ENCODE data around the gene FRK.

The FRK gene

DNA sequence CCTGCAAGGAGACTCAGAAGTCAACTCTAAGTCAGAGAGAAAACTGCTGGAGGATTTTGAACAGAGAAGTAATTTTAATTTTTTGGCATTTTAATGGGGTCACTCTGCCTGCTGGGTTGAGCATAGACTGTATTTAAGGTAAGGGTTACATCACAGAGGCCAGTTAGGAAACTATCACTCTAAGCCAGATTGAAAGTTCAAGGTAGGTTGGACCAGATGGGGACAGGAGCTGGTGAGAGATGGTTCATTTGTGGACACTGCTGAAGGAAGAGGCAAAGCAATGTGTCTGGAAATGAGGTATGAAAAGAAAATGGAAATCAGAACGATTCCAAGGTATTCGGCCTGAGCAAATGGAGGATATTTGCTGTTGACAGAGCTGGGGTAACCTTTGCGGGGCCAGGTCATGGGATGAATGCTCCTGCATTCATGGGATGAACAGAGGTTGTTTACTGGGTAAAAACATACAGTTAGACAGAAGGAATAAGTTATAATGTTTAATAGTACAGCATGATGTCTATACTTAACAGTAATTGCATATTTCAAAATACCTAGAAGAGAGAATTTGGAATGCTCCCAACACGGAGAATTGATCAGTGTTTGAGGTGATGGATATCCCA is 26.9 kb downstream of the FRK start:
- DNase-seq: no peak

DNA sequence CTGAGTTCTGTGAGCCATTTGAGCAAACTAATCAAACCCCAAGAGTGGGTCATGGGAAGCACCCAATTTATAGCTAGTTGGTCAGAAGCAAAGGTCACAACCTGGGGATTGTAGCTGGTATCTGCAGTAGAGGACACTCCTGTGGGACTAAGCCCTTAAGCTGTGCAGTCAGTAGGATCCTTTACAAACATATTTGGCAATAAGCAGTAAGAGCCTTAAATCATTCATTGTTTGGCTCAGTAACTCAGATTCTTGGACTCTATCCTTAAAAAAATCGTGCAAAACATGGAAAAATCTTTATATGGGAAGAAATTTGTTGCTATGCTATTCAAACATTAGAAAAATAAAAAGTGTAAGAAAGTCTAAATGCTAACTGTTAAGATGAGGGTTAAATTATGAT is 29.9 kb downstream of the FRK start:
- no peak for DNase-seq

DNA sequence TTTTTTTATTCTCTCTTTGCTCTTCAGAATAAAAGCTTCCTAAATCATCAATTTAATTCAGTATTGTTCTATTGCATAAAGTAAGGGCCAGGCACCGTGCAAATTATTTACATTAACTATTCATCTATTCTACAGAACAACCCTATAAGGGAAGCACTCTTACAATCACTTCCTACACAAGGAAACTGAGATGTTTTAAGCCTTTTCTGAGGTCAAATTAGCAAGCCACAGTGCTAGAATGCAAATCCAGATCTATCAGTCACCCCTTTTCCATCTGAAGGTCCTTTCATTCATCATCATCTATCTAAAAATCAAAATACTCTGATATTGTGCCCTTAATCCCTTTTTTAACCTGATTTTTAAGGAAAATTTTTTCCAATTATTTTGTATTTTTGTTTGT is 31.2 kb downstream of the FRK start:
- DNase-seq: no peak

DNA sequence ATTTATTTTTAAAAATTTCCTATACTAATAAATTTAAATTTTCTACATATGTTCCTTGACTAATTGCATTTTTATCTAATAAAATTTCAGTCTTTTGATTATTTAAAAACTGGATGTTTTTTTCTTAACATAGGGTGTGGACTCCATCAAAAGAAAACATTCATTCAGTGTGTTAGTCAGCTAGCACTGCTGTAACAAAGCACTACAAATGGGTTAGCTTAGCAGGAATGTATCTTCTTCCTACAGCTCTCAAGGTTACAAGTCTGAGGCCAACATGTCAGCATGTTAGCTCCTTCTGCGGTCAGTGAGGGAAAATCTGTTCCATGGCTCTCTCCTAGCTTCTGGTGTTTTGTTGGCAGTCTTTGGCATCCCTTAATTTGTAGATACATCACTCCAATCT is 32.5 kb downstream of the FRK start:
- DNase-seq: no peak

DNA sequence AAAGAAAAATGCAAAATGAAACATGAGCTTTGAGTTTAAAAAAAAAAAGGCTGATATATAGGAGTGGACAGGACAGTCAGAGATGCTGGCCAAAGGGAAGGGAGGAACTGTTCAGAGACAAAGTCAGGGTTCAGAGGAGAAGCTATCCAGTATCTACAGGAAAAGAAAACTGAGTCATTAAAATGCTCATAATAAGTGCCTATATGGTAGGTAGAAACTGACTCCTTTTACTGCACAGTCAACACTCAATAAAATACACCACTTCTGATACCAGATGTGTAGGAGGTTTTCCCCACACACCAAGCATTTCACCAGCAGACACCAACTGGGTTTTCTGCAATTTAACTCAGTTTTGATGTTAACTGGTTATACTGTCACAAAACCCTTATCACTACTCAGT is 32.9 kb downstream of the FRK start:
- no peak for DNase-seq

DNA sequence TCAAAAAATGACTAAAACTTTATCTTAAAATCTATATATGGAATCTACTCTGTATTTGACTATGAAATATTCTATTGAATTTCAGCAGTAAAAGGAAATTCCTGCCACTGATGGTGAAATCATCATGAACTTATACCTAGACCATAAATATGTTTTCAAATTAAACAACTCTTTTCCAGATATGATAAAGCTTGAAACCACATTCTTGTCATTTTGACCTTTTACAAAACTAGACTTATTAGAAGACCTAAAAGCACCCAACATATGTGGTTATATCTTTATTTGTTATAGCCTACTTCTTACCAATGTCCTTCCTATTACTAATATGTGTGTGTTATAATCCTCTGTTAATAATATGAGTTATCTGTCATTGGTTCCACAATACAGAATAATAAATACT is 35.3 kb downstream of the FRK start:
- no peak for DNase-seq

DNA sequence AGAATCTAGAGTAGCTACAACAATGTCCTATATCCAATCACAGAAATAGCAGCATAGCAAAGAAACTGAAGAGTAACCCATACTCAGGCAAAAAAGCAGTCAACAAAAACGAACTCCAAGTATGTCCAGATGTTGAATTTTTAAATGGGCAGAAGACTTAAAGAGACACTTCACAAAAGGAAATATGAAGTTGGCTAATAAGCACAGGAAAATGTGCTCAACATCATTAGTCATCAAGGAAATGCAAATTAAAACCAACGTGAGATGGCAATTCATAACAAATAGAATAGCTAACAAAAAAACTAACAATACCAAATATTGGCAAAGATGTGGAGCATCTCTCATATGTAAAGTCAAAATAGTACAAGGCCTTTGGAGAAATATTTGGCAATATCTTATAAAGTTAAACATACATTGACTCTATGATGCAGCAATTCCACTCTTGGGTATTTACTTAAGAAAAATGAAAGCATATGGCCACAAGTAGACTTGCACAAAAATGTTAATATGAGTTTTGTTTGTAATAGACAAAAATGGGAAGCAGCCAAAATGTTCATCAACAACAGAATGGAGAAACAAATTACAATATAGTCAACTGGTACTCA is 37.7 kb downstream of the FRK start:
- no peak for DNase-seq

DNA sequence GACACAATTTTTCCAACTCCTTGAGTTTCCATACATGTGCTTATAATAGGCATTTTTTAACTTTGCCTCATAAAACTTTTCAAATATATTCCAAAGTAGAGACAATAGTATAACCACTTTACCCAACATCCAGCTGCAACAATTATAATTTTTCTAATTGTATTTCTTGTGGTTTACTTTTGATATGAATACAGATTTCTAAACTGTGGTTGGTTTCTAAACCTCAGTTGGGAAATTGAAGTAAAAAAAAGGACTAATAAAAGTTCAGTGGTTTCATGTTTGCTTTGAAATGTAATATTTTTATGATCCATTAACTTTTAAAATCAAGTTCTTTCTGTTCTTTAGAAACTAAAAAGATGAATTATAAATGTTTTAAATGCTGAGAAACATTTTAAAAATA is 40.0 kb downstream of the FRK start:
- DNase-seq: no peak

DNA sequence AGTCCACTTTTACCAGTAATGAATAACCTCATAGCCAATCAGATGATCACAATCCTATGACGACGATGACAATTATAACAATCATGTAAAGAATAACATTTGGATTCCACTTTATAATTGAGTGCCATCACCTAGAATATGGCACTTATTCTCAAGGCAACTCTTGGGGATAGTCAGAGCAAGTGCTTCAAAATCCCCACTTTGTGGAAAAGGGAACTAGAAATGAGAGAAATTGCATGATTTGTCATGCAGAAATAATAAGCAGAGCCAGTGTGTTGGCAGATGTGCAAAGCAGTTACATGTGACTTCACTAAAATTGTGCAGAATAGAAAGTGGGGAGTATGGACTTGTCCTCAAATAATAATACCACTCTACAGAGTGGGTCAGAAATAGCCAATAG is 41.3 kb downstream of the FRK start:
- DNase-seq: no peak

DNA sequence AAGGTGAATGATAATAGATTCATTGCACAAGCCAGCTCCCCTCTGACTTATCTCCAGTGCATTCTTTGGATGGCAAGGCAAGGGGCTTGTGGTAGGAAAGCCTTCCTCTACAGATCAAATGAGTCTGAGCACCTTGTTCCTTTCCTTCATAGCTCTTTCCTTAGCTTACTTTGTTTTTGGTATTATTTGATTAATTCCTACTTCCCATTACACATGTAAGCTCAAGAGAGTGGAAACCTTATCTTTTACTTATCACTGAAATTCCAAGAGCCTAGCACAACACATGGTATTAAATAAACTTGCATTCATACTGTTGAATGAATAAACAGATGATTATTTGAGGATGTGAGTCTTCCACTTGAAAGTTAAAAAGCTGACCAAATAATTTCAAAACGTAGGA is 41.7 kb downstream of the FRK start:
- DNase-seq: no peak

DNA sequence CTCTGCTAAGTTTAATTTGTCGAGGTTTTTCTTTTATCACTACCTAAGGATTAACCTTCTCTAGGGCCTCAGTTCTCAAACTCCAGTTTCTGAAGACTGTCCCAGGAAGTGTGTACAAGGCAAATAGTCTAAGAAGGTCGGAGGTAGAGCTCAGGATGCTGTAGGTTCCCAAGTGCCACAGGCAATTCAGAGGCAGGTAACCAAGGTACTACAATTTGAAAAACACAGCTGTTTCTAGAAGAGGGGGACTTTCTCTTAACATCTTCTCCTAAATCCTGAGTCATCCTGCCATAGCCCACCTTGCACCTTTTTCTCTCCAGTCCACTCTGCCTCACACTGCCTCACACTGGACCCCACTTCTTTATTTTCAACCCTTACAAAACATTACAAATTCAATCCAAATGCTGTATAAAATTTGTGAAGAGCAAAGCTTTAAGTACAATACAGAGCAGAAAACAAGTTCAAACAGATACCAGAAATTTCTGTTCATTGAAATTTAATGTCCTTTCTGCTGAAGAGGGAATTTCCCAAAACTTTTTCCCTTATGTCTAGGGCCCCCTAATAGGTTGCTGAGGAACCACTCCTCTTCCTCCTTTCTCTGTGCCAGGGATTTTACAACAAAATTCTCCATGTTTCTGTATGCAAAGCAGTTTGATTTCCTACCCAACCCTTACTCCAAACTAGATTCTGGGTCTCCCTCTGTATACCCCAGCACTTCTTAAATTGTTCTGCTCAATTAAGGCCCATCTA is 43.0 kb downstream of the FRK start:
- no peak for DNase-seq

DNA sequence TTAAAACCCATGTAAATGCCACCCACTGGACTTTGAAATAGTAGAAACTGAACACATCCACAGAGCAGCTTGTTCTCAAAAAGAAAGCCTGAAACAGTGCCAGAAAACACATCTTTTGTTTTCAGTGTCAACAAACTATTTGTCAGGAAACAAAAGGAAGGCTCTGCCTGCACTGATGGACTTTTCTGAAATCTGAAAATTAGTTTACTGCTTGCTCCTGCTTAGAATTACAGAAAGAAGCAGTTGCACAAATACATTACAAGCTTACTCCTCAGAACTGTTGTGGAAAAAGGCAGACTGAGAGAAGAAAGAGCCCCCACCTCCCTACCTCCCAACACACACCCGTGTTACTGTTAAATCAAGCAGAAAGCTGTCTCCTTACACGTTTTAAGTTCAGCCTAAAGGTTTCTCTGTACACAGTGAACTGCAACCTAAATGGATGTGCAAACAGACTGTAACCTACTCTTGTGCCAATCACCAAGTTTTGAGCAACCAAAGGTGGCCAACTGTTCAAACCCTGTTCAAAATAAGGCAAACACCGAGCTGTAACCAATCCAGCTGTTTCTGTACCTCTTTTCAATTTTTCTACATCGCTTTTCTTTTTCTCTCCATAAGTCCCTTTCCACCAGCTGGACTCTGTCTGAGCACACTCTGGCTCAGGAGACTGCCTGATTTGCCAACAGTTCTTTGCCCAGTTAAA is 43.7 kb downstream of the FRK start:
- DNase-seq: no peak

DNA sequence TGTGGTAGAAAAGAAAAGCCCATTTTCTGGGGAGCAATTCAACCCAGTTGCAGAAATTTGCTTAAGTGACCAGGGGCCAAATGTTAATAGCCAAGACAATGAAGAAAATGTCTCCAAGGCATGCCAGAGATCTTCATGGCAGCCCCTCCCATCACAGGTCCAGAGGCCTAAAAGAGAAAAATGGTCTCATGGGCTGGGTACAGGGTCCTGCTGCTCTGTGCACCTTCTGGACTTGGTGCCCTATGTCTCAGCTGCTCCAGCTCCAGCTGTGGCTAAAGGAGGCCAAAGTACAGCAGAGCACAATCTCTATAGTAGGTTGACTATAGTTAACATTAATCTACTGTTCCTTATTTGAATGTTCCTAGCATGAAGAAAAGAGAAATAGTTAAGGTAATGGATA is 44.7 kb downstream of the FRK start:
- no peak for DNase-seq

DNA sequence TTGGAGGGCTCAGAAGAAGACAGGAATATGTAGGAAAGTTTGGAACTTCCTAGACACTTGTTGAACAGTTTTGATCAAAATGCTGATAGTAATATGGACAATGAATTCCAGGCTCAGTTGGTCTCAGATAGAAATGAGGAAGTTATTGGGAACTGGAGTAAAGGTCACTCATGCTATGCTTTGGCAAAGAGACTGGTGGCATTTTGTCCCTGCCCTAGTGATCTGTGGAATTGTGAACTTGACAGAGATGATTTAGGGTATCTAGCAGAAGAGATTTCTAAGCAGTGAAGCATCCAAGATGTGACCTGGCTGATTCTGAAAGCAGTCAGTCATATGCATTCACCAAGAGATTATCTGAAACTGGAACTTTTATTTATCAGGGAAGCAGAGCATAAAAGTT is 45.1 kb downstream of the FRK start:
- no peak for DNase-seq

DNA sequence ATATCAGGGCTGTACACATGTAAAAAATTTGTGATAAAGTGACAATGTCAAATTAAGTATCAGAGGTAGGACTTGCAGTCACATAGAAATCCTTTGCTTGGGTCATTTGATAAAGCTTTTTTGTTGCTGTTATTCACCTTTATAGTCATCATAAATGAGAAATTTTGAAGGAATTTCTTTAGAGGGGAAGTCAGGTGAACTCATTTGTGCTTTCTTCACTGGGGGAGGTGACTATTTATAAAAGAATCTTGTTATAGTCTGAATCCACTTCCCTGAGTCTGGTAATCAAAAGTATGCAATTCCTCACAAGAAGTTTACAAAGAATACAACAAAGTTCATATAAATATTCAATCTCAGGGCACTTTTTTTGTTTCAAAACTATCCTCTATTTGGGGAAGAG is 47.7 kb downstream of the FRK start:
- DNase-seq: no peak

DNA sequence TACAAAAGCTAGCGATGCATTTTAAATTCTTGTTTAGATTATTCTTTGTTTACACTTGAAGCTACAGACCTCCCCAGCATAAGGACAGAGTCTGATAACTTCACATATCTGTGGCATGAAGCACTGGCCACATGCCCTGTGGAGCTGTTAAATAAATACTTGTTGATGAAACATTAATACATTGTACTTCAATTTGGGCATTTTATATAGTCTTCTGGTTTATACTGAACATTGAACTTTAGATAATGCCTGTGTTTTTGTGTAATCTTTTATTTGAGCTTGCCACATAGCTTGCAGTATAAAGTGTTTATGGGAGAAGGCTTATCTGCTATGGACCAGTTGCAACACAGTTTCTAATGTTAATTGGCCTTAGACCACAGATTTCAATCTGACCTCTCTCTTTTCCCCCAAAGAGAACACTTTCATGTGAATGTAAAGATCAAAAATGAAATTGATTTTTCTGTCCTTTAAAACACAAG is 48.2 kb downstream of the FRK start:
- no peak for DNase-seq

DNA sequence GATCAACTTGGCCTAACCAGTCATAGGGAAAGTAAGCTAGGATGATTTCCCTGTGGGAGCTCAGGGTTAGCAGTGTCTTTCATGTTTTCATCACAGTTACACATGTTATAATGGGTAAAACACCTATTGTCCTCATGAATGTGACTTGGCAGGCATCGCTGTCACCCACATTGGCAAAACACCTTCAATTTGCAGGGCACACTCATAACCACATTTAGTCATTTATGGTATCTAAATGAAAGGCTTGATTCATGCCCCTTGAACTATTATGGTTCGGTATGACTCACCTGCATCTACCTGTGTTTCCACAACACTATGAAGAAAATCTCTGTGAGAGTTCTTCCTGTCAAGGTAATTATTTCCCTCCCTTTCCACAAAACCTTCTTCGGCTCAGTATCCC is 49.2 kb downstream of the FRK start:
- DNase-seq: peak; percentile 70

DNA sequence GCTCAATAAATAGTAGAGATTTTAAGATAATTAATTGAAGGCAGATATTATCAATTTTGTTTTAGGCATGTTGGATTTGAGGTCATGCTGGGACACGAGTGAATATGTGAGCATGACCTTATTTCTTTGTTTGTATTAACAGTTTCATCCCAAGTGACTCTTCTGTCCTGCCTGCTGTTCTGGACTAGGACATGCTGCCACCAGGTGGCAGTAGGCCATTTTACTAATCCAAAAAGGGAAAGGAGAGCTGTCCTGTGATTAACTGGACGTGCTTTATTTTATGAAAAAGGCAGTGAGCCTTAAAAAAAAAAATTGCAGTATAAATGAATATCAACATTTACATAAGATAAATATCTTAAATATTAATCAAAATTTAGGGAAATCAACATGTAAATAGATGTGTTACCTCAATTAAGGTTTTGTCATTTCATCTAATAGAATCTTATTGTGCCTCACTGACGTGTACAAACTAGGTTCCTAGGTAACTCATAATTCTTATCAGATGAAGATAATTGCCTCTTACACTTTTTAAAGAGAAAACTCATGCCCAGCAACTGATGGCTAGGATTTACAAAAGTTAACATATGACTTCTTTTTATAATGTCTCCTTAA is 49.8 kb downstream of the FRK start:
- DNase-seq: peak; percentile 61

DNA sequence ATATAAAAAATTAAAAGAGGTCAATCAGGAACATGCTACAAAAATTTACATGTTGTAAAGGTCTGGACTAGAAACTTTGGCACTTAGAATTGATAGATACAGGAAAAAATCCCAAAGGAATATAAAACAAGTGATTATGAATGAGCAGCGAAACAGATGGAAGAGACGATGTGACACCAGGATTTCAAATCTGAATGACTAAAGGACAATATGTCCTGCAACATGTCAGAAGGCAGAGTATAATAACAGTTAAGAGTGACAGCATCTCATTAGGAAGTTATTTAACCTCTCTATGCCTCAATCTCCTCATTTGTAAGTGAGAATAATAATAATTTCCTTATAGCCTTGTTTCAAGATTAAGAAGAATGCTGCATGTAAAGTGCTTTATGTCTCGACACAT is 50.3 kb downstream of the FRK start:
- DNase-seq: no peak

DNA sequence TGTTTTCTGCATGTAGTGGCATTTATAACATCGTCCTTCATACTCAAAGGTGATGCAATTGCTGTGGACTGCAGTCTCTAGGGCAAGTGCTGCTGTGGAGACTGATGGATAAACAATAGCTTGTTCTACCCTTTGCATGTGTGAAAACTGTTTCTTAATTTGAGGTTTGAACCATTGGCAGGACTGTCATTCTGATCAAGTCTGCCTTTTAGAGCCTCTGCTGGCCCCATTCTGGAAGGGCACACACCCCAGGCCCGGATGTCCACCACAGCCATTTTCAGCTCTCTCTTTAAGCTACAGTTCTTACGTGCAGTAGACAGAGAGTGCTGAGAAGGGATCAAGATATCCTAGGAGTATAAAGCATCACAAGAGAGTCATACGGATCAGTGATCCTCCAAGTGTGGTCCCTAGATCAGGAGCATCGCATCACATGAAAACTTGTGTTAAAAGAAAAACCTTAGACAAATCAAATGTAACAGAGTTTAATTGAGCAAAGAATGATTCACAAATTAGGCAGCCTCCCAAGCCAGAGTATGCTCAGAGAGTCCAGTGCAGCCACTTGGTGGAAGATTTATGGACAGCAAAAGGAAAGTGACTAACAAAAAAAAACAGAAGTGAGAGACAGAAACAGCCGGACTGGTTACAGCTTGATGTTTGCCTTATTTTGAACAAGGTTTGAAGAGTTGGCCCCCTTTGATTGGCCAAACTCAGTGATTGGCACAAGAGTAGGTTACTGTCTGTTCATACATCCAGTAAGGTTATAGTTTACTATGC is 52.0 kb downstream of the FRK start:
- no peak for DNase-seq

DNA sequence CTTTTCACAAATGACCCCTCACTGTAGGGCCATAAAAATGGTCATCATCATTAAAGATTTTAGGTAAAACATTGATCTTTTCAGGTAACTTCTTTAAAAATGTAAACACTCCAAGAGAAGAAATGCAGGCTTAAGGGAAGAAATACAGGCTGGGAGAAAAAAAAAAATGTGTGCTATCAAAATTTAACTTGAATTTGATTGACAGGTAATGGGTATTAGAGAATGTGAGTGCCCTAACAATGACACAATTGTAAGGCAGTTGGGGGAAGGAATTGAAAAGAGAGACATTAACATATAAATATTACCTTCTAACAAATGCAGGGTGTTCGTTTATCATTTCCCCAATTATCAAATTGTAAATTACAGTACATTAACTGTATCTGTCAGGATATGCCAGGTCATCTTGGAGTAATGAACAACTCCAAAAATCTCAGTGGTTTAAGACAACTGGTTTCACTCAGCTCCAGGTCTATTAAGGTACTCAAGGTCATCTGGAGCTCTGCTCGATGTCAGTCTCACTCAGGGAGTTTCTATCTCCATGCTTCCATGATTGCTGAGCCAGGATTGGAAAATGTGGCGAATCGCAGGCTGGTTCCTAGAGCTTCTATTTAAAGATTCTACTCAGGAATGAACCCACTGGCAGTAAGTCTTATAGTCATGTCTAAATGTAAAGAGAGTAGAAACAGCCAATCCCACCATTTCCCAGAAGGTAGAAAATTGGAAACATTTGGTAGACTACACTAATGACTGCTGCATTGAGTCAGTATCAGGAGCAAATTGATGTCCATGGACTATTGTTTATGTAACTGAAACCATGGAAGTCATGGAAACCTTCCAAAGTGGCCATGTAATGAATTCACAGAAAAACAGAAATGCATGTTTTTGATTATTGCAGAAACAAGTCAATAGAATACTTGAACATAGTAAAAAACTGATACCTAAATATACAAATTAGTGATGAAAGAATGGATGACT is 55.6 kb downstream of the FRK start:
- DNase-seq: no peak

Data from activated CD4-positive, alpha-beta T cell treated with anti-CD3 and anti-CD28 coated beads, Interleukin-2, Interleukin-6, amounts not matched to agents 100 ng/mL and 50 ng/mL, durations not matched to agents 16 hours and 8 hours (primary cell).